Stimulated activated CD4-positive, alpha-beta T cell treated with anti-CD3 and anti-CD28 coated beads, TNF-alpha, amount 100 ng/mL, for 1 hour (primary cell): ENCODE measurements around the gene MGAT2.
A peak's percentile ranks its signal among the peaks of the same experiment; 100 is the strongest.
"Not testable (repeated sequence)": the region's sequence is repeated elsewhere in the genome, so short reads cannot be mapped to it uniquely, and the experiment has no call there.

Experiments
- DNase-seq, 3 donors: peaks; one replicate each; pipeline ENCODE4 v3.0.0-alpha.2; 2020; ENCODE audit warnings: low read depth in 3 of 3, low spot score in 1 of 3

The MGAT2 gene

DNA sequence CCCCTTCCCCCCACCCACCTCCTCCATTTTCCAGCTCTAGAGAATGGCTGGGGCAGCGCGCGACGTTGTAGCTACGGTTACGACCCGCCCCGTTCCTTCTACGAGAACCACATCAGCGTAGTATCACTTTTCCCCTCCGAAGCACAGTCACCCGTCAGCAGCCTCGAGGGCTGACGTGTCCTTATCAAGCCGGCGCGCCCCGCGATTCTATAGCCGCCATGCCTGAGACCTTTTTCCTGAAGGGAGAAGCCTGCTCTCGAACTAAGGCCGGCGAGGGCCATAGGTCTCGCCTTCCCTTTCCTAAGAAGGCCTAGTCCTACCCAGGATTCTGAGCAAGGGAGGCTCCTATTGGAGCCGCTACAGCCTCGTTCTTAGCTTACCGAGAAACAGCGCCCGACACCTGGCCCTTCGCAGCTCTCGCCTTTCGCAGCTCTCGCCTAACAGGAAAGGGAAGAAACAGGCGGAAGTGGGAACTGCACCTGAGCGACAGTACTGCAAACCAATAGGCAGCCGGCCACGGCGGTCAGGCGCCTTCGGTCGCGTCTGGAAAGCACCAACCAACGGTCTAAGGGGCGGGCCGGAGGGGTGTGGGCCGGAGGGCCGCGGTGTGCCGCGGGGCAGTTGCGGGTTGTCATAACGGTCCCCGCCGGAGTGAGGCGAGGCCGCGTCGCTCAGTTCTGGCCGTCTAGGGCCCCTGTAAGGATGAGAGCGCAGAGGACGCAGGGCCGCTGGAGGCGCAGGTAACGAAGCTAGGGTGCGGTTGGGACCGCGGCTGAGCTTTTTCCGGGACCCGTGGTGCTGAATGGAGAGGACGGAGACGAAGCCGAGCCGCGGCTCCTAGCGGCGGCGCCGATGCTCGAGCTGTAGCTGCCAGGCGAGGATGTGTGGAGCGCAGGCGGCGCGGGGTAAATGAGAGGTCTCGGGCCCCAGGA is at the start of gene MGAT2, which contains the start of gene RPL36AL:
MGAT2 (plus strand) TSS at position 618 of the 932 bp plus-strand sequence. CDS start 470 bp downstream, outside the sequence.
RPL36AL (minus strand) TSS at position 445 of the 932 bp plus-strand sequence. CDS start 1,522 bp downstream, outside the sequence.
- DNase-seq, result peak; percentile 78 to 89 (median 86)

DNA sequence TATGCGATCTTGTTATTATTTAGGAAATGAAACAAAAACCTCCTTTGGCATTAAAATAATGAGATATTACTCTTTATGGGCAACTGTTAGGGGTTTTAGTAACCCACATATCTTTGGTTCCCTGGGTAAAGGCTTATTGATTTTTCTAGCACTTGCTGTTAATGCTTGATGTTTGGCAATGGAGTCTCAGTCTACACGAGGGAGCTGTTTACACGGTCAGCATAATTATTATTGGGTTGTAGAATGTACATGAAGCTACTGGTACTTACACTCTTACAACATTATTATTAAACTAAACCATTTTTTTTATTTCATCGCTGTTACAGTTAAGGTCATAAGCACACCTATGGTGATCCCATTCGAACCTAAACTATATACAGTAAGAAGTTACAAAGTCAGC is 46.6 kb upstream of the MGAT2 start:
- DNase-seq, result no peak

GRCh38 chr14:49578141-49578540 is 42.5 kb upstream of the MGAT2 start:
- no peak for DNase-seq

DNA sequence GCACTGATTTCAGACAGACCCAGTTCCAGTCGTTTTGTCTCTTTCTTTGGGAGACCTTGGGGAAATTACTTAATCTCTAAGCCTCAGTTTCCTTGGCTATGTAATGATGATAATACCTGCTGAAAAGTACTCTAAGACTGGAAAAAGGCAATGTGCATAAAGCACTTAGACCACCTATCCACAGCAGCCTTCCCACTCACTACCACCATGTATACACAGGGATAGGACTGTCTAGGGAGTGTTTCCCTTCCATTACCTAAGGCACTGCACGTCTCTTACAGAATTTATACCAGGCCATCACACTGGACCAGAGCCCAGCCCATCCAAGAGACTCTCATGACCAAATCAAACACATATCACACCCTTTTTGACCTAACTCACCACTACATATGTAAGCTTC is 40.8 kb upstream of the MGAT2 start:
- no peak for DNase-seq

DNA sequence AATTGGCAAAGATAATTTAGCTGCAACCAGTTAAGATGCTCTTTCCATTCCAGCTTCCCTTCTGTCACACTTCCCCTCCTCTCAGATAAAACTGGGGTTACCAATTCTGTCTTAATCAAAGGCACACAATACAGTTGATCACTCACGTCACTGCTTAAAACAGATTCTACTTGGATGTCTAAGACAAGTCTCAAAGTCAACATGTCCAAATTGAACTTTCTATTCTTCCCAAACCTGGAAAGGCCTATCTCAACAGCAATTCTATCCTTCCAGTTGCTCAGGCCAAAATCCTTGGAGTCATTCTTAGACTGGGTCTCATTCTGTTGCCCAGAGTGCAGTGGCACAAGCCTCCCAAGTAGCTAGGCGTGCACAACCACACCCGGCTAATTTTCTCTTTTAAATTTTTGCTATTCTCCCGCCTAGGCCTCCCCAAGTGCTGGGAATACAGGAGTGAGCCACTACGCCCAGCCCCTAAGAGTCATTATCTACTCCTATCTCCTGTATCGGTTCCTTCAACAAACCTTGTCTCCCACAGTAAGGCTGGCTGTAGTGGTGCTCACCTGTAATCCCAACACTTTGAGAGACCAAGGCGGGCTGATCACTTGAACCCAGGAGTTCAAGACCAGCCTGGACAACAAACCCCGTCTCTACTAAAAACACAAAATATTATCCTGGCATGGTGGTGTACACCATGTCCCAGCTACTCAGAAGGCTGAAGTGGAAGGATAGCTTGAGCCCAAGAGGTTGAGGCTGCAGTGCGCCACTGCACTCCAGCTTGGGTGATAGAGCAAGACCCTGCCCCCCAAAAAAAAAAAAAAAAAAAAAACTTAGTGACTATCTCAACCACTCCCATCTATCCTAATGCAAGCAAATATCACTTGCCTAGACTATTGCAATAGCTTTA is 39.1 kb upstream of the MGAT2 start:
- DNase-seq, result no peak

DNA sequence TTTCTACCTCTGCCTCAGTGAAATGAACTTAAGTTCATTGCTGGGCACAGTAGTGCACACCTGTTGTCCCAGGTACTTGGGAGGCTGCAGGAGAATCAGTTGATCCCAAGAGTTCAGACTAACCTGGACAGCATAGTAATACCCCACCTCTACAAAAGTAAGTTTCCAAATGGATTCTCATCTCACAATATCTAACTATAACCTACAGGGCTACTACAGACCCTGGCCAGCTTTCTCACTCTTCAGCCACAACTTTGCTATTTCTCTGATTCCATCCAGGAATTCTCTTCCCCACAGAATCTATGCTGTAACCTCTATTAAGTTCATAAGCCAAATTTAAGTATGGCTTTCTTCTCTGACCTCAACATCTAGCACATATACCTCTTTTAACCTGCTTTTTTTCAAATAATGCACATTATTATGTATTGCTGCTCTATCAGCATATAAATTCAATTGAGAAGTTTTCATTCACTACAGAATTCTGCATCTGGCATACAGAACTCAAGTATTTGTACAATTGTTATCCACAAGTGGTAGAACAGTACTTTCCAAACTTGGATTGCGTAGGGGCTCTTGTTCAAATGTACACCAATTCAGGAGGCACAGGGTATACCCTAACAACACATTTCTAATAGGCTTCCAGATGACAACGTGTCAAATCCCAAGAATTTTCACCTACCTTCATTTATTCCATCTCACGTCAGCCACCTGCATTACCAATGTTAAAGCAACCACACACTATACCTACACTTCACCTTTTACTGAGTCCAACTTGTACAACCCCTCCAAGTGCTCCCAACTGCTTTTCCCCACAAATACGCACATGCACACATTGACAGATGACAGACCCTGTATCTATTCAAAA is 38.3 kb upstream of the MGAT2 start:
- DNase-seq, result no peak

GRCh38 chr14:49583629-49584028 is 37.0 kb upstream of the MGAT2 start:
- DNase-seq, result no peak

- no peak for DNase-seq
Measured at GRCh38 chr14:49584058-49584457, 36.5 kb upstream of the MGAT2 start.

- DNase-seq, result not testable (repeated sequence)
Measured at GRCh38 chr14:49584981-49585640, 35.5 kb upstream of the MGAT2 start.

DNA sequence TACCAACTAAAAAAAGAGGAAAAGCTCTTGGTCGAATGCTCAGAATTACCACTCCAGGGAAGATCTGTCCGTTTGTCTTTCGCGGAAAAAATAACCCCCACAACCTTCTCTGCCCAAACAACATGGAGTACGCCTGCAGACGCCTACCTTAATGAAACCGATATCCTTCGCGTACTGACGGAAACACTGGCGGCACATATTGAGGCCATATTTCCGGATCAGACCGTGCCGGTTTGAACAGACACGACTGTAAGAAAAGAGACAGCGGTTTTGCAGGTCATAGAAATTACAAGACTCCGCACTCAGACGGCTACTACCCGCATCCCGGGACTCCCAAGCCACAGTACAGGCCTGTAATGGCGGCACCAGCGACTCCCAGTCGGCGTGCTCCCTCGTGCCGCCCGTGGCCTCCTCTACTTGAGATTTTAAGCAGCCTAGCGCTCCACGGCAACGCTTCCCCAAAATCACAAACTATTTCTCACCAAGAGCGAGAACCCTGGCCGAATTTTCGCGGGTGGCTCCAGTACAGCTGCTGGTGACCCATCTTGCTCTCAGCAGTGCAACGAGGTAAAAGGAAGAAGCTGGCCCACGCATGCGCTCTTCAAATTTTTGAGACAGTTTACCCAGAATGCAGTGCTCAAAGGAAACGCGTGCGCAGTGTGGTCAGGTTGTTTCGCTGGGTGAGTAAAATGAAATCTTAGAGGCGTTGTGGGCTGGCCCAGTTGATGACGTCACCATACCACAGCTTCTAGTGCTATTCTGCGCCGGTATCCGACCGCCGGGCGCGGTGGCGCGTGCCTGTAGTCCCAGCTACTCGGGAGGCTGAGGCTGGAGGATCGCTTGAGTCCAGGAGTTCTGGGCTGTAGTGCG is 34.6 kb upstream of the MGAT2 start, which contains the start of gene RPS29:
RPS29 (minus strand) TSS at position 578 of the 870 bp plus-strand sequence; CDS start at position 544, 34 bp downstream.
- peak; percentile 97 to 98 (median 98) for DNase-seq

GRCh38 chr14:49586673-49587460 is 33.7 kb upstream of the MGAT2 start:
- peak in 2 of 3 donors; percentile 27 to 41 for DNase-seq

- no peak for DNase-seq
Measured at GRCh38 chr14:49589387-49589786, 31.2 kb upstream of the MGAT2 start.

GRCh38 chr14:49593016-49593415 is 27.6 kb upstream of the MGAT2 start:
- no peak for DNase-seq

DNA sequence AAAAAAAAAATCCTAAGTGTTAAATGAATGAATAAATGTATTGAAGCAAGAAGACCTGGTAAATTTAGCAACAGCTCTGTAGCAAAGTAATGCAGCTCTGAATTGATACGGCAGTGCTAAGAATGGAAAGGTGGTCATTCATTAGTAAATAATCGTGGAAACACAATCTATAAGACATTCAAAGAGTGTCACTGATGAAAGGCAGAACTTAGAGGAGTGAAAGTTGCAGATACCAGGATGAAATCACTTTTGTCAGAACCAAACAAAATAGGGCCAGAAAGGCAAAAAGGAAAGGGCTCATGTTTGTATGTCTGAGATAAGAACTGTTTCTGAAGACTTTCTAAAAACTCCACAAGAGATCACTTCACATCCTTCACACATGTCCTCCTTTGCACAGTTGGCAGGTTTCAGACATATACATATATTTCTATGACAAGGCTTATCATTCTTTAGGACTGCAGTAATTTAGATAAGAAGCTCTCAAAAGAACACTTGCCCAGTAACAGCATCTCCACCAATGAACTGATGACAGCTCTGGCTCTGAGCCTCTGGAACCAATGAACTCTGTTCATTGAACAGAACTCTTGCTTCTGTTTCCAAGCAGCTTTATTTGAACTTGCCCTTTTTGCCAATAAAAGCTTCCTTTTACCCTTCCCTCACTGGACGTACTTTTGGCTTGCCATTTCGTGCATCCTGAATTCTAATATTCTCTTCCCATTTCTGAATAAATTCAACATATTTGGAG is 26.1 kb upstream of the MGAT2 start:
- no peak for DNase-seq

DNA sequence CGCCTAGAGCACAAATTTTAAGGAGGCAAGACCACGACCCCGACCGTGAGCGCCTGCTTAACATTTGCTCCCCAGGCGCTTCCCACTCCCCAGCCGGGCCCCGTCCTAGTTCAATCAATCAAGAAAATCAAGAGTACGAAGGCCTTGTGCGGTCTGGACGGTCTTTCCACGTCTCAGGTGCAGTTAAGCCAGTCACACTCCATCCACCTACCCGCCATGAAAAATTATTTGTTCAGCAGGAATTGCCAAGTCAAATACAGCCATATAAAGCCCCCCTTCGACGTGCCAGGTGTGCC is 22.5 kb upstream of the MGAT2 start:
- no peak for DNase-seq

- peak; percentile 54 to 82 (median 57) for DNase-seq
Measured at GRCh38 chr14:49598485-49599300, 21.9 kb upstream of the MGAT2 start, which contains the start of gene LRR1. TSS of gene LRR1 (plus strand) at chr14:49598940. CDS start at chr14:49599021, 81 bp downstream.

DNA sequence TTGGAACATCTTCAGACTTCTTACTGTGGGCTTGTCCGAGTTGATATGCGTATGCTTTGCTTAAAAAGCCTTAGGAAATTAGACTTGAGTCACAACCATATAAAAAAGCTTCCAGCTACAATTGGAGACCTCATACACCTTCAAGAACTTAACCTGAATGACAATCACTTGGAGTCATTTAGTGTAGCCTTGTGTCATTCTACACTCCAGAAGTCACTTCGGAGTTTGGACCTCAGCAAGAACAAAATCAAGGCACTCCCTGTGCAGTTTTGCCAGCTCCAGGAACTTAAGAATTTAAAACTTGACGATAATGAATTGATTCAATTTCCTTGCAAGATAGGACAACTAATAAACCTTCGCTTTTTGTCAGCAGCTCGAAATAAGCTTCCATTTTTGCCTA is 13.0 kb upstream of the MGAT2 start:
- no peak for DNase-seq
